Endometrium (tissue), 2 donors: Measurements from ENCODE around the gene HCN3.
A peak's percentile ranks its signal among the peaks of the same experiment; 100 is the strongest.
"Not testable (repeated sequence)": the region's sequence is repeated elsewhere in the genome, so short reads cannot be mapped to it uniquely, and the experiment has no call there.

Source experiments
- FAIRE-seq: peaks from 2 replicates; lab custom pipeline; 2012; peaks lifted over from hg19 to GRCh38; lab: Jason Lieb, UNC
- donor health status: control.
- donor health status: control.

Gene HCN3

DNA sequence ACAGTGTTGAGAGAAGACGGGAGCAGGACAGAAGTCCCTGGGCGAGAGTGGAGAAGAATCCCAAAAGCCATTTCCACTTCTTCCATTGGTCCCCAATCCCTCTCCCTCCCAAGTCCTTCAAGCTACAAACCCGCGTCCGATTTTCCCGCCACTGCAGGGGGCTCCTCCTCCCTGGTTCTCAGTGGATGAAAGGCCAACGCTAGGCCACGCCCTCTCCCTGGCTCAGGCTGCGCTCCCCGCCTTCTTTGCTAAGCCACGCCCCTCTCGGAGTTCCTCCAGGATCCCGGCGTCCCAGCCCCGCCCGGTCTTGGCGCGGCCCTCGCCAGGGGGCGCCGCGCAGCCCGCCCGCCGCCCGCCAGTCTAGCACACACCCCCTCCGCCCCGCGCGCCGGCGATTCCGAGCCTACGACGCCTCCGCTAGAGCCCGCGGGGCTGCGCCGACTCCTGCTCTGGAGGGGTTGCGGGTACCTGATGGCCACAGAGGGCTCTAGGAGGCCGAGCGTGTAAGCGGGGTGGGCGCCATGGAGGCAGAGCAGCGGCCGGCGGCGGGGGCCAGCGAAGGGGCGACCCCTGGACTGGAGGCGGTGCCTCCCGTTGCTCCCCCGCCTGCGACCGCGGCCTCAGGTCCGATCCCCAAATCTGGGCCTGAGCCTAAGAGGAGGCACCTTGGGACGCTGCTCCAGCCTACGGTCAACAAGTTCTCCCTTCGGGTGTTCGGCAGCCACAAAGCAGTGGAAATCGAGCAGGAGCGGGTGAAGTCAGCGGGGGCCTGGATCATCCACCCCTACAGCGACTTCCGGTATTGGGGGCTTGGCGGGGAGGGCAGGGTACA, at the start of gene HCN3:
Gene HCN3, plus strand, starts transcription at position 394 of the 832 bp plus-strand sequence. Its CDS starts 128 bp downstream, at position 522.
- no peak for FAIRE-seq

DNA sequence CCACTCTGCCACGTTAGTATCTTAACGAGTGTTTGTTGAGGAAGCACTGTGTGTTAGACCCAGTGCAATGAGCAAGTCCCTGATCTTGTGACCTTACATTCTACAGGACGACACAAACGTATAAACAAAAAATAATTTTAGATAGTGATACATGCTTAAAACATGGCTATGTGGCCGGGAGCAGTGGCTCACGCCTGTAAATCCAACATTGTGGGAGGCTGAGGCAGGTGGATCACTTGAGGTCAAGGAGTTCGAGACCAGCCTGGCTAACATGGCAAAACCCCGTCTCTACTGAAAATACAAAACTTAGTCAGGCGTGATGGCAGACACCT, 49.2 kb upstream of the HCN3 start:
- no peak for FAIRE-seq

DNA sequence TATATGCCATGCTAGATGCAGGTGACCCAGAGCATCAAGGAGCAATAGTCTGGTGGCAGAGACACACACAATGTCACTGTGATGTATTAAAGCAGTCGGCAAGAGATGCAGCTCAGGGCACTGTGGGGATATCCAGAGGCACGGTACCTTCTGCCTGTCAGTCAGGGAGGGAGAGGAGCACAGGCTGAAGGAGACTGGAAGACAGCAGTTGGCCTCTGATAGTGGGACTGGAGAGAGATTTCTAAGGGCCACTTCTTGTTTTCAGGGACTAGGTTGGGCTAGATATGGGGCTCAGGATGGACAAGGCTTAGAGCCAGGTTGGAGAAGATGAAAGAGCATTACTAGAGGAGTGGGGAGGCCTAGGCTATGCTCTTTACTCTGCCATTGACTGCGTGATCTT, 46.0 kb upstream of the HCN3 start:
- FAIRE-seq: not testable (repeated sequence)

DNA sequence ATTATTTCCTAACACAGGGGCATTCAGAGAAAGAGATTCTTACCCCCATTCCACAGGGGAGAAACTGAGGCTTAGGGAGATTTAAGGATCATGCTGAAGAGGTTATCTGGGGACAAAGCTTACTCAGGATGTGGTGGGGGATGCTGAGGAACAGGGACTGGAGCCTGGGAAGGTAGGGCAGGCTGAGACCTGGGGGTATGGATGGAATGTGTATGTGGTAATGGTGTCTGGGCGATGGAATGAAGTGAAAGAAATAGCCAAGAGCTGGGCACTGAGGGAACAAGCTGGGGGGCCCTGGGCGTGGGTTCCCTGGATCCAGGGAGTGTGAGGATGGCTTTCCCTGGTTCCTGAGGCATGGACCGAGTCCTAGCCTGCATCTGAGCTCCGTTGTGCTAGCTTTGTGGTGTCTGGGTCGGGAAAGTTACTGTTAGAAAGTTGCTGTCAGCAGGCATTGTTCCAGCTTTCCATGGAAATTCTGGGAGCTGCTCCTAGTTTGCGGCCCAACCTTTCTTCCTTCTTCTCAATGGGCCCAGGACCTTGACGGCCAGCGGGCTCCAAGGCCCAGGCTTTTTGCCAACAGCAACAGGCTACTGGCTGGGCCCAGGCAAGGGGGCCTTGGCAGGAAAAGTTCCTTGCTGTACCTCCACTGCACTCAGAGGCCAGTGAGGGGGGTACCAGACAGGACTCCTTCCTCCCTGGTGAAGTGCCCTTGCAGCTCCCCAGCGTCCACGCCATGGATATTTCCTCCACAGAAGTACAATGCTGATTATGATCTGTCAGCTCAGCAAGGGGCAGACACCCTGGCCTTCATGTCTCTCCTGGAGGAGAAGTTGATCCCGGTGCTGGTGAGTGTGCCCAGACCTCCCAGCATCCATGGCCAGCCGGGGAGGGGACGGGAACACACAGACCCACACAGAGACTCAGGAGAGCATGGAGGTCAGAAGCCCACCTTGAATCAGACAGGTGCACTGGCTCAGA, 45.0 kb upstream of the HCN3 start:
- FAIRE-seq: not testable (repeated sequence)

DNA sequence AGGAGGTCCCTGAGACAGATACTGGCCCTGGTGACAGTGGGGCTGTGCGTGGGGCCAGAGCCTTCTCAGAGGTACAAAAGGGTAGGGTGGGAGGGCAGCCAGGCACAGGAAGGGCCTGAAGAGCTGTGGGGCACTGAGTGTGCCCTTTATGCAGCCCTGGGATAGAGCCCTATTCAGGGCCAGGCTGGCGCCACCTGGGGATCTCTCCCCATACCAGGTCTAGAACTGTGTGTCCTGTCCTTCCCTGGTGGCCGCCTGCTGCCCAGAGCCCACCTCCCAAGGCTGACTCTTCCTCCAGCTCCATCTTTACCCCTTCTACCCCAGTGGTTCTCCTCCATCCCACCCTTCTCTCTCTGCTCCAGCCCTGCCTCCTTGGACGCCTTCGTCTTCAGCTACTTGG, 43.8 kb upstream of the HCN3 start:
- not testable (repeated sequence) for FAIRE-seq

DNA sequence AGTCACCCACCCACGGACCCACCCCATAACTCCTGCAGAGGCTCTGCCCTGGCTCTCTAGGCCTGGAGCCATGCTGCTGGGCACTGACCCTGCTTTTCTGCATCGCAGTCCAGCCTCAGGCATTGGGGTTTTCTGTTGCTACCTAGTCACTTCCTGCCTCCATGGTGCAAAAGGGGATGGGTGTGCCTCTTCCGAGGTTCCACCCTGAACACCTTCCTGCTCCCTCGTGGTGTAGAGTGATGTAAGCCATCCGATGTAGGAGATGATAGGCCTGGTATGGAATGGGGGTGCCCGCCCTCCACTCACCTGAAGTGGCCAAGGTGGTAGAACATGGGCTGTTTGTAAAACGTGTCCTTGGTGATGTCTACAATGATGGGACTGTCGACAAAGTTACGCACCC, 41.9 kb upstream of the HCN3 start:
- not testable (repeated sequence) for FAIRE-seq

DNA sequence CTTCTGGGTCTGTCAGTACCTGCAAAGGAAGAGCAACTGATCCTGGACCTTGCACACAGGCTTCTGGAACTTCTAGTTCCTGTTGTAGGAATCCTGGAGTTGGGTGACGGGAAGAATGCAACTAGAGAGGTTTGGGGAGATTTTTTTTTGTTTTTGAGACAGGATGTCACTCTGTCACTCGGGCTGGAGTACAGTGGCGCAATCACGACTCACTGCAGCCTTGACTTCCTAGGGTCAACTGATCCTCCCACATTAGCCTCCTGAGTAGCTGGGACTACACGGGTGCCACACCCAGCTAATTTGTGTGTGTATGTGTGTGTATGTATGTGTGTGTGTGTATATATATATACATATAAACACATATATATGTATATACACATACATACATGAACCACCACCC, 40.8 kb upstream of the HCN3 start:
- FAIRE-seq: no peak

DNA sequence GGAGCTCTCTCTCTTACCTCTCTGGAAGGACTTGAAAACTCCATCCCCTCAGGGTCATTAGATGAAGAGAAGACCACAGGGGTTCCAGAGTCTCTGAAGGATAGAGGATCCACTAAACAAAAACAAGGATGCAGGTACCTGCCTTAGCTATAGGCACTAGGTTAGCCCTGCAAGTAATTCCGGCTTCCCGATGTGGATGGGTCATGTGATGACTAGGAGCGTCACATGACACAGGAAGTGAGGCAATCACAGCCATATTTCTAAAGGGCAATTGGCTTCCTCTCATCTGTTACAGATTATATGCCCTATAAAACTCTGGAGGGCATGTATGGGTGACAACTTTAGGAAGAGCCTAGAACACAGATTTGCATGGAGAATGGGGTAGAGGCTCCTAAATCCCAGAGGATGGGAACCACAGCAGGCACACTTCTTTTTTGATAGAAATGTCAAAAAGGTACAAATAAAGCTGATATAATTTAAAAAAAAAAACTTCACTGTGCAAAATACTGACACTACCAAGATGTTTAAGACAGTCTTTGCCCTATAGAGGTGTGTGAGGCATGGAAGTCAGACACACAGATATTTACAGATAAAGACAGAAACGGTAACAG, 36.1 kb upstream of the HCN3 start:
- no peak for FAIRE-seq

DNA sequence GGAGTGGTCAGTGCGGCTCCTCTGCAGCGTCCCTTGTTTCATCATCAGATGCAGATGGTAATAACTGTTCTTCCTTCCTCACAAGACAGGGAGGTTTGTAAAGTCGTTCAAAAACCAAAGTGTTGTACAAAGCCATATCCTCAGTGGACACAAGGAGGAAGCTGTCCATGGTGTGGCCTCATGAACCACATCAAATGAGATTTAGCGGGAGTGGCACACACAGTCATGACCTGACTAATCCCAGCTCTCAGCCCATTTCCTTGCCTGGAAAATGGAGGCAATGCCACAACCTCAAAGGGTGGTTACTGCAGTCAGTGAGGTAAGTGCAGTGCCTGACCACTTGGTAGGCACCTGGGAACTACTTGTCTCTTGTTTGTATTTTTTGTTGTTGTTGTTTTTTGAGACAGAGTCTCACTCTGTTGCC, 35.4 kb upstream of the HCN3 start:
- FAIRE-seq: no peak

DNA sequence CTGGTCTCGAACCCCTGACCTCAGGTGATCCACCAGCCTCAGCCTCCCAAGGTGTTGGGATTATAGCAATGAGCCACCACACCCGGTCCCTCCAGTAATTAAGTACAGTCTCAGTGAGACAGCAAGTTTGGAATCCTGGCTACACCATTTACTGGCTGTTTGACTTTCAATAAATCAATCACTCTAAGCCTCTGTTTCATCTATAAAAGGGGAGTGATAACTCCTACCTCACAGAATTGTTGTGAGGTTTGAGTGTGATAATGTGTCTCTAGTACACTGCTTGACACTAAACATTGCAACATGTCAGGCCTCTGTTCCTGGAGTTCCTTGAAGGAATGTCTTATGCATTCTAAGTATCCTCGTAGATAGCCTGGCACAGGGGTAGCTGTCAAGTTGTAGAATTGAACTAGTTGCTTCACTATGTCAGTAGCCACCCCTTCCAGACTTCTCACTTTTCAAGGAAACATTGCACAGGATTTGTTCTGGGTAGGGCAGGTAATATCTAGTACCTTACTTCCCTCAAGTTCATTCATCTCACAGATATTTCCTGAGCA, 34.4 kb upstream of the HCN3 start:
- no peak for FAIRE-seq

DNA sequence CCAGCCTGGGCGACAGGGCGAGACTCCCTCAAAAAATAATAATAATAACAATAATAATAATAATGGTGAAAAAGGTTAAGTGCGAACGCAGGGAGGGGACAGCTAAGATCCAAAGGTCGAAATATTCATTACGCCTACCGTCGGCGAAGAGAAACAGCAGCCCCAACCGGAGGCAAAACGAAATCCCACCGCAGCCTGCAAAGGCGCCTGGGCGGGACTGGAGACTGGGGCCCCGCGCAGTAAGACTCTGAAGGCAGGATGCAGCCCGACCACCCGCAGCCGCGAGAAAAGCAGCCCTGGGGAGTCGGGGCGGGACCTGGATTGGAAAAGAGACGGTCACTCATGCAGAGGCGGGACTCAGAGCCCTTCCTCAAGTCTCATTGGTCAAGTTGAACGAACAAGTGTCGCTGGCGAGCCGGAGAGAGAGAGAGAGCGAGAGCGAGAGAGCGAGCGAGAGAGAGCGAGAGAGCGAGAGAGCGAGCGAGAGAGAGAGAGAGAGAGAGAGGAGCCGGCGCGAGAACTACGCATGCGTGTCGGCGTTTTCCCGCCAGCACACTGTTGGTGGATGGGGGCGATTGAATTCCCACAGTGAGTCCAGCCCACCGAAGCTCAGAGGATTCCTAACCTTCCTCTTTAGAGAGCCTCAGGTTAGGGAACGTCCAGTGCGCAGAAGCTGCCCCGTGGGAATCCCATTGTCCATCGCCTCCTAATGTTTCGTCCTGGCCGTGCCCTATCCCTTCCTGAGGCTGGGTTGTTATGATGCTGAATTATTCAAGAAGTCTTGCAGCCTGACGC, 32.7 kb upstream of the HCN3 start:
- FAIRE-seq: peak; percentile 82

DNA sequence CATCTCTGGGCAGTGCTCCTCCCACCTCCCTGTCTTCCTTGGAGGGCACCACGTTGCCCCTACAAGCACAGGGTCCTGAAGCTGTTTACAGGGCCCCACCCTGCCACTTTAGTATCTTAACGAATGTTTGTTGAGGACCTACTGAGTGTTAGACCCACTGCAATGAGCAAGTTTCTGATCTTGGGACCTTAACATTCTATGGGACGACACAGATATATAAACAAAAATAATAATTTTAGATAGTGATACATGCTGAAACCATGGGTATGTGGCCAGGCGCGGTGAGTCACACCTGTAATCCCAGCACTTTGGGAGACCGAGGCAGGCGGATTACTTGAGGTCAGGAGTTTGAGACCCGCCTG, 32.1 kb upstream of the HCN3 start:
- FAIRE-seq: no peak

DNA sequence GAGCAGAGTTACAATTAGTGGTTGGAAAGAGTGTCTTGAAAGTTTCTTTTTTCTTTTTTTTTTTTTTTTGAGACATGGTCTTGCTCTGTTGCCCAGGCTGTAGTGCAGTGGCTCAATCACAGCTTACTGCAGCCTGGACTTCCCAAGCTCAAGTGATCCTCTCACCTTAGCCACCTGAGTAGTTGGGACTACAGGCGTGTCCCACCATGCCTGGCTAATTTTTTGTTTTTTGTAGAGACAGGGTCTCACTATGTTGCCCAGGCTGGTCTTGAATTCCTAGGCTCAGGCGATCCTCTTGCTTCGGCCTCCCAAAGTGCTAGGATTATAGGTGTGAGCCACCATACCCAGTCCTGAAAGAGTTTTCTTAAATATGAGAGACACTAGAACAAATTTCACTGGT, 30.5 kb upstream of the HCN3 start:
- not testable (repeated sequence) for FAIRE-seq

DNA sequence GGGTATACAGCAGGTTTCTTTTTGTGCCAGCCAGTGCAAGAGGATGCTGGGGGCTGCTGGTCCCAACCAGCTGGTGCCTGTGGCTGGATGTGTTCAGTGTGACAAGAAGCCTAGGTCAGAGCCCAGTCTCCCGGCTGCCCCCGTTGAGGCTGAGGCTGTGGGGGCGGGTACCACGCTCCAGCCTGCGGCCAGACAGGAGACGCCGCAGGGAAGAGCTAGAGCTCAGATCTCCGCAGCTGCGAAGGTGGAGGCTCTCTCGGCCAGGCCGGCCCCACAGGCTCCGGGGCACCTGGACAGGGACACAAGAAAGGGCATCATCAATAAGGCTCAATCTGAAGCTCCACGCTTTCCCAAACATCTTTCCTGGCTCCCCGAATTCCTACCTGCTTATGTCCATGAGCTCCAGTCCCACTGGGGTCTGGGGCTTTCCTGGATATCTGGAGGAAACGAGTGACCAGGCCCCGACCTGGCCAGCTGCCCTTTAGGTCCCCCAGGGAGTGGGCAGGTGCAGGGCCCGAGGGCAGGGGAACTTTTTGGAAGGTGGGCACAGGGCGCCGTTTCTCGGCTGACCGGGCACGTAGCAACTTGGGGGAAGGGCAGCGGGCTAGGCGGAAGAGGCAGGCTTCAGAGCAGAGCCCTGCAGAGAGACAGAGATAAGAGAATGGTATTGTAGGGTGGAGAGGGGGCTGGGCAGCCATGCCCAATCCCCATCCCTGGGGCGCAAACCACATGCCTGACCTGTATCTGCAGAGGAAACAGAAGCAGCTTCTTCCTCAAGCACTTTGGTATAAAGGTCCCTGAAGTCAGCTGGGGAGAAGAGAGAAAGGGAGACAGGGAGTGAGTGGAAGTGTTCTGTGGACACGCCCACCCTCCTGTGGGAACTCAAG, 29.4 kb upstream of the HCN3 start:
- no peak for FAIRE-seq

DNA sequence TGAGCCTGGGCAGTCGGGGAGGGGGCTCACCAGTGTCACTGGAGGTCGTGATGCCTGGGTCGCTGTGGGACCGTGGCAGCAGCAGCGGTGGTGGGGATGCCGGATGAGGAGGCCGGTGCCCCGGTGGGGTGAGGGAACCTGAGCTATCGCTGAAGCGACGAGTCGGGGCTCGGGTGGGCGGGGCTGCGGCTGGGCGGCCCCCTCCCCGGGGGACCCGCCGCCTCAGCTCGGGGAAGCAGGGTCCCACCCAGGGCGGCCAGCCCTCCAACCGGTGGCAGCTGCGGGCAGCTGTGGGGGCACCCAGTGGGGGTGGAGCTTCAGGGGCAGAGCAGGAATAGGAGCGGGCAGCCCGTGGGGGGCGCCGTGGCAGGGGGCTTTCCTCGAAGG, 27.0 kb upstream of the HCN3 start:
- no peak for FAIRE-seq

DNA sequence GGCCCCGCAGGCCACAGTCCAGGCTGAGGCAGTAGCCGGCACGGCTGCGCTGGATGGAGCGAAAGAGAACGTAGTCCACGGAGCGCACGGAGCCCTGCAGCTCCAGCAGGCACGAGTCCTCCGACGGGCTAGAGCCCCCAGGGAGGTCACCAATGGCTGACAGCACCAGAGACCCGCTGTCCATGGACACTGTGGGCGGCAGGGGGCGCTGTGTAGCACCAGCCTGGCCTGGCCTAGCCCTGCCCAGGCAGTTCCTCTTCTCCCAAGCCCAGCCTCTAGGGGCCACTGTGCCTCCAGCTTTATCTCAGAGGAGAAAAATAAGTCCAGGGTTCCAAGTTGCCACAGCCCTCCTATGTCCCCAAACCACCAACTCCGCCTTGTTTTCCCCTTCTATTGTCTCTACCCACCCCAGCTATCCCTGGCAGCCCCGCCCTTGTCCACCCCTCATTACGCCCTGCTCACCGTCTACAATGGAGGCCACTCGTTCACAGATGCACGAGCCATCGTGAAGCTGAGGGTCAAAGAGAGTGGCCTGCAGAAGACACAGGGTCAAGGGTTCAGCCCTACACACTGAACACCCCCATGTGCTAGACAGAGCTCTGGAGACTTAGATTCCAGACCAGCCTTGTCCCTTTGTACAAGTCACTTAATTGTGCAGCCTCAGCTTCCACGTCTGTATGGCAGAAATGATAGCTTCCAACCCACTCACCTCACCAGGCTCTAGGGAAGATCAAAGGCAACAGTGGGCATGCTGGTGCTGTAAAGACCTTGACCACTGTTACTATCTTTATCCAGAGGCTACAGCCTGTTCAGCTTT, 26.4 kb upstream of the HCN3 start:
- no peak for FAIRE-seq

DNA sequence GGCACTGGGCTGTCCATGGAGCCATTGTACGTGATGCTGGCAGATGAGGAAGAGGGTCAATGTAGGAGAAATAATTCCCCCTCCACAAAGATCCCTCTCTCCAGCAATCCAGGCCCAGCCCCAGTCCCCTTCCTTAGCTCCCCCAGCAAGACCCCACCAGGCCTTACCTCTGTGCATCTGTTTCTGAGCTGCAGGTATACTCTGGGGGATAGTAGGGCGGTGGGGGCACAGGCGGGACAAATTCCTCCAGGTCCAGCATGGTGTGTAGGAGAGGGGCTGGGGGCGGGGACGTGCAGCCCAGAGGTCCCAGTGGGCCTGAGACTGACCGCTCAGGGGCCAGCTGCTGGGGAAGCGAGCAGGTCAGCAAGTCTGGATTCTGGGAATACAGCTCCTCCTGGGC, 25.7 kb upstream of the HCN3 start:
- no peak for FAIRE-seq

DNA sequence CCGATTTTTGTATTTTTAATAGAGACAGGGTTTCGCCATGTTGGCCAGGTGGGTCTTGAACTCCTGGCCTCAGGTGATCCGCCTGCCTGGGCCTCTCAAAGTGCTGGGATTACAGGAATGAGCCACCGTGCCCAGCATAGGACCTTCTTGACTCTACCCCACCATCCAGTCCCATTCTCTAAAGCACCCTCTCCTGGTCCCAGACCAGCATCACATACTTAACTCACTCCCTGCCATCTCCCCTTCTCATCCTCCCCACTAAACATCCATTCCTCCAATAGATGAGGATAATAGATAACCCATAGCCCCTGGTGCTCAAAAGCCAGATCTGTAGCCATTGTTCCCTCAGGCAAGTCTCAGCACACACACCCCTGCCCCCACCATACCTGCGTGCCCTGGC, 24.1 kb upstream of the HCN3 start:
- no peak for FAIRE-seq

DNA sequence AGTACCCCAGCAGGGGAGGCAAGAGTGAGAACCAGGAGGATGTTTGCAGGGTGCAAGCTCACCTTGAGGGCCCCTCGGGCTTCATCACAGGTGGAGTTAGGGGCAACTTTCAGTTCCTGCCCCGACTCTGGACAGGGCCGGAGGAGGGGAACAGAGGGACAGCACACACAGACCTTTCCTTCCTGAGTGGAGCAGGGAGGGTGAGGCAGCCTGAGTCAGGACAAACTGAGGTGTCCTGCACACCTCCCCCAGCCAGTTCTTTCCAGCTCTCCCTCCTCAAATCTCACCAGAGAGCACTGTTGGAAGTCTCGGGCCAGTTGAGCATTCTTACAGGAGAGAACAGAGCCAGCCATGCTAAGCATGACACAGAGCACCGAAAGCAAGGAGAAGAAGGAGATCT, 23.5 kb upstream of the HCN3 start:
- FAIRE-seq: no peak

DNA sequence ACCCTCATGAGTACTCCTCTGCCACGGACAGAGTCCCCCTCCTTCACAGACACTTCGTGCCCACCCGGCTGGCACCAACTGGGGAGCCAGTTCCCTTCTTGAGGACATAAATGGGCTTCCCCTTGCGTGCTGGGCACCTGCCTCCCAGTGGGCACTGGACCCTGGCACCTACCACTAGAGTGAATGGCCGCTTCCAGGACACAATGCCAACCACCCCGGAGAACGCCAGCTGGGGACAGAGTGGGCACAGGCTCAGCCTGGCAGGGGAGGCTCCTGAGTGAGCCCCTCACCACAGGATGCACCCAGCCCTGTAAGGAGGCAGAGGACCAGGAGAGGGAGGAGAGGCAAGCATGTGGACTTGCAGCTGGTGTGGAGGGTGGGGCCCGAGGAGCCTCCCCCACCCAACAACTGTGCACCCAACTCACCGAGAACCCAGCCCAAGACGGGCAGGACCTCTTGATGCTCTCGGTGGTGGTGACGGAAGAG, 23.0 kb upstream of the HCN3 start:
- FAIRE-seq: no peak
